GM20000 (cell line): ENCODE measurements around the gene ATP8B2.
"Not testable (repeated sequence)": the region's sequence is repeated elsewhere in the genome, so short reads cannot be mapped to it uniquely, and the experiment has no call there.

Experiments
- DNase-seq: peaks from one replicate; pipeline ENCODE4 v3.0.0; 2012; ENCODE audit warnings: low spot score
- TF ChIP-seq, protein P1 (sequence below): IDR thresholded peaks from 2 replicates; pipeline ENCODE4 v1.5.1; 2012; ENCODE audit warnings: mild to moderate bottlenecking, control low read depth; ENCODE audit errors: extremely low read depth, missing control alignments

ATP8B2 gene

DNA sequence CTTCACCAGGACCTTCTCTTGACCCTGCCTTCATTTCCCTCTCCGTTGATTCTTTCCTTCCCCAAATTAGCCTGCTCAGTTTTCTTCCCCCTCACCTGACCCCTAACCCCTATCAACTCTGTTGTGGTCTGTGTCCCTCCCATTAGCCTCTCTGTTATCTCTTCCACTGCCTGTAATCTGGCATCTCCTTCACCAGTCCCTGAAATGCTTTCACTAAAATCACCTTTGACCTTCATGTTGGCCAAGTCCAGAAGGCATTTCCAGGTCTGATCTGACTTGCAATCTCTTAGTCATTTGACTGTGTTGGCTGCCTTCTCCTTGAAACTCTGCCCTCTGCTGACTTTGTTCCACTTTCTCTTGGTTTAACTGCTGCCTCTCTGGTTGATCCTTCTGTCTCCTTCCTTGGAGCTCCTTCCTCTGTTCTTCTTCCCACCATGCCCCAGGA is 28.2 kb downstream of the ATP8B2 start:
- TF ChIP-seq, protein P1, sequence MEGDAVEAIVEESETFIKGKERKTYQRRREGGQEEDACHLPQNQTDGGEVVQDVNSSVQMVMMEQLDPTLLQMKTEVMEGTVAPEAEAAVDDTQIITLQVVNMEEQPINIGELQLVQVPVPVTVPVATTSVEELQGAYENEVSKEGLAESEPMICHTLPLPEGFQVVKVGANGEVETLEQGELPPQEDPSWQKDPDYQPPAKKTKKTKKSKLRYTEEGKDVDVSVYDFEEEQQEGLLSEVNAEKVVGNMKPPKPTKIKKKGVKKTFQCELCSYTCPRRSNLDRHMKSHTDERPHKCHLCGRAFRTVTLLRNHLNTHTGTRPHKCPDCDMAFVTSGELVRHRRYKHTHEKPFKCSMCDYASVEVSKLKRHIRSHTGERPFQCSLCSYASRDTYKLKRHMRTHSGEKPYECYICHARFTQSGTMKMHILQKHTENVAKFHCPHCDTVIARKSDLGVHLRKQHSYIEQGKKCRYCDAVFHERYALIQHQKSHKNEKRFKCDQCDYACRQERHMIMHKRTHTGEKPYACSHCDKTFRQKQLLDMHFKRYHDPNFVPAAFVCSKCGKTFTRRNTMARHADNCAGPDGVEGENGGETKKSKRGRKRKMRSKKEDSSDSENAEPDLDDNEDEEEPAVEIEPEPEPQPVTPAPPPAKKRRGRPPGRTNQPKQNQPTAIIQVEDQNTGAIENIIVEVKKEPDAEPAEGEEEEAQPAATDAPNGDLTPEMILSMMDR: peak; percentile 8
- DNase-seq: peak; percentile 55

DNA sequence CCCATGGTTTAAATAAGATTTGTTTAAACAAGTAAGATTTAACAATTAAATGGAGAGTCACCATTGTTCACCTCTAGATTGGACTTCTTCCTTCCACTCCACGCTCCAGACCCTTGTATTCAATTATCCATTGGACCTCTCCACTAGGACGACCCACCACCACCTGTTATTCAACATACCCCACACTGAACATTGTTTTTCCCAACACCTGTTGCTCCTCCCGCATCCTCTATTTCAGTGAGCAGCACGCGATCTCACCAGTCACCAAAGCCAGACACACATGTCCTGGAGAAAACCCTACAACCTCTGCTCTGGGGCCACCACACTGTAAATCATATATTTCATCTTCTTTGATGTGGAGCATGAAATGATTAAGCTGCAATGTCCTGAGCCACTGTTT is 28.6 kb downstream of the ATP8B2 start:
- DNase-seq: no peak
- TF ChIP-seq, protein P1: no peak

DNA sequence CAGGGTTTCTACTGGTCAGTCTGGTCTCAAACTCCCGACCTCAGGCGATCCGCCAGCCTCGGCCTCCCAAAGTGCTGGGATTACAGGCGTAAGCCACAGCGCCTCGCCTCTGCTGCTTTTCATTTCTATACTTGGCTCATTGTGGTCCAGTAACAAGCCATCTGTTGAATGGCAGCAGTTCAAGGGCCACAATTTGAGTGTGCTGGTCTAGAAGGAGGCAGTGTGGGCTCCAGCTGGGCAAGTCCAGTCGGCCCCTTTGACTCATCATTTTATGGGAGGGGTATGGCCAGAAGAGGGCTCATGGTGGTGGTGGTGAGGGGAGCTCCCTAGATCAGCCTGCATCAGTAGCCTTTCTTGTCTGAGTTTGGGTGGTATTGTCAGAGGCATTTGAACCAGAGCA is 33.2 kb downstream of the ATP8B2 start:
- TF ChIP-seq, protein P1: no peak
- DNase-seq: no peak

GRCh38 chr1:154360288-154360687 is 35.0 kb downstream of the ATP8B2 start:
- TF ChIP-seq, protein P1: no peak
- DNase-seq: no peak

GRCh38 chr1:154360881-154361280 is 35.6 kb downstream of the ATP8B2 start:
- DNase-seq: not testable (repeated sequence)

DNA sequence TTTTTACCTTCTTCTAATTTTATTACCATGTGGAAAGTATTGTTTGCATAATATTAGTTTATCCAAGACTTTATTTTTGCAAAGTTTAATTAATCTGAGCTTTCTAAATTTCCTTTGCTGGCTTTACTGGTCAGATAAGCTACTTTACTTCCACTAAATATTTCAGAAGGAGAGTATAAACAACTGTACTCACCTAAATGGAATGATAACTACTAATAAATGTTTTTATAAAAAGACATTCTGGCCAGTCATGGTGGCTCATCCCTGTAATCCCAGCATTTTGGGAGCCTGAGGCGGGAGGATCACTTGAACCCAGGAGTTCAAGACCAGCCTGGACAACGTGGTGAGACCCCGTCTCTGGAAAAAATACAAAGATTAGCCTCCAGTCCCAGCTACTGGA is 36.0 kb downstream of the ATP8B2 start:
- DNase-seq: no peak
- TF ChIP-seq, protein P1: no peak

GRCh38 chr1:154371436-154371835 is 46.1 kb downstream of the ATP8B2 start:
- DNase-seq: no peak
- TF ChIP-seq, protein P1: no peak

DNA sequence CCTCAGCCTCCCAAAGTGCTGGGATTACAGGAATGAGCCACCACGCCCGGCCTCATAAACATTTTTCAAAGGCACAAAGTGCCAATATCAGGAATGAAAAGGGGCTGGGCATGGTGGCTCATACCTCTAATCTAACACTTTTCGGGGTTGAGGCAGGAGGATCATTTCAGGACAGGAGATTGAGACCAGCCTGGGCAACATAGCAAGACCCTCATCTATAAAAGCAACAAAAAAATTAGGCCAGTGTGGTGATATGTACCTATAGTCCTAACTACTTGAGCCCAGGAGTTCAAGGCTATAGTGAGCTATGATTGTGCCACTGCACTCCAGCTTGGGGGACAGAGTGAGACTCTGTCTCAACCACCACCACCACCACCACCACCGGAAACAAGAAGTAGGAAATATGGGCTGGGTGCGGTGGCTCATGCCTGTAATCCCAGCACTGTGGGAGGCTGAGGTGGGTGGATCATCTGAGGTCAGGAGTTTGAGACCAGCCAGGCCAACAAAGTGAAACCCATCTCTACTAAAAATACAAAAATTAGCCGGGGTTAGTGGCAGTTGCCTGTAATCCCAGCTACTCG is 48.5 kb downstream of the ATP8B2 start:
- not testable (repeated sequence) for DNase-seq

DNA sequence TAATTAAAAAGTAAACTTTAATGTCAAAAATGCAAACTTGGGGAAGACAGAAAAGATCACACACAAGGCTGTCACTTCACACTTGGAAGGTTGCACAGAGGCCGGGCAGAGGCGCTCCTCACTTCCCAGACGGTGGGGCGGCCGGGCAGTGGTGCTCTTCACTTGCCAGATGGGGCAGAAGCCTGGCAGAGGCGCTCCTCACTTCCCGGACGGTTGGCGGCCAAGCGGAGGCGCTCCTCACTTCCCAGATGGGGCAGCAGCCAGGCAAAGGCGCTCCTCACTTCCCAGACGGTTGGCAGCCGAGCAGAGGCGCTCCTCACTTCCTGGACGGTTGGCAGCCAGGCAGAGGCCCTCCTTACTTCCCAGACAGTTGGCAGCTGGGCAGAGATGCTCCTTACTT is 54.0 kb downstream of the ATP8B2 start:
- TF ChIP-seq, protein P1: no peak
- DNase-seq: no peak
